Psoas muscle (tissue), 8 donors: ENCODE measurements around the gene RAB39A. TPM values are rescaled to one million over a fixed set of nuclear protein-coding genes. Genes with fewer than 3 reads are reported as not detected.
A peak's percentile ranks its signal among the peaks of the same experiment; 100 is the strongest.
"Not testable (repeated sequence)": the region's sequence is repeated elsewhere in the genome, so short reads cannot be mapped to it uniquely, and the experiment has no call there.

Experiments
- ATAC-seq, 4 donors: fragments of 200-7000 bp; cut with Tn5 transposase; one replicate each; pipeline ENCODE4 v1.9.1; 2020; ENCODE audit warnings: moderate library complexity in 3 of 4, mild to moderate bottlenecking in 2 of 4
- DNase-seq, 2 donors: peaks; one replicate each; pipeline ENCODE4 v3.0.0-alpha.2; 2020
- H3K27ac ChIP-seq: fragments of 200-600 bp; one replicate; pipeline ENCODE4 v1.8.0; 2022
- H3K27me3 ChIP-seq, 3 donors: fragments of 200-600 bp in 1 of 3; one replicate each; pipeline versions ENCODE4 v1.6.1 to v1.8.0; 2013 to 2022; ENCODE audit warnings: low read length in 2 of 3, mild to moderate bottlenecking in 2 of 3, moderate library complexity in 1 of 3; ENCODE audit not compliant: insufficient read depth in 3 of 3
- H3K36me3 ChIP-seq, 2 donors: fragments of 200-600 bp in 1 of 2; one replicate each; pipeline versions ENCODE4 v1.6.1 to v1.8.0; 2013 to 2022; ENCODE audit warnings: low read depth in 1 of 2, mild to moderate bottlenecking in 1 of 2, moderate library complexity in 1 of 2; ENCODE audit not compliant: insufficient read depth in 1 of 2
- H3K4me1 ChIP-seq: fragments of 200-600 bp; one replicate; pipeline ENCODE4 v1.8.0; 2022
- H3K4me3 ChIP-seq: fragments of 200-600 bp; one replicate; pipeline ENCODE4 v1.8.0; 2022; ENCODE audit warnings: mild to moderate bottlenecking
- H3K9me3 ChIP-seq: fragments of 200-600 bp; one replicate; pipeline ENCODE4 v1.8.0; 2022
- WGBS, 3 donors: extraction: QIAGEN DNeasy Blood & Tissue Kit; methylation state at CpG; one replicate each; pipeline versions ENCODE4 v1.1.6 to v1.1.7; 2013; 5-methylcytosine and 5-hydroxymethylcytosine counted together
- intact Hi-C, 2 donors: fragments of 100-400 bp; cut with DNase I; formaldehyde crosslinking; loops; one replicate each; pipeline versions ENCODE4 v1.11.0 to v1.14.2; 2022
- long read RNA-seq, 2 donors: library from polyadenylated mRNA; unstranded; transcript quantifications; one replicate each; pipeline ENCODE4 v2.0.0, GENCODE V29; 2021
- polyA plus RNA-seq, 3 donors: library from polyadenylated mRNA; stranded (reverse); fragments of 200-250 nt; gene quantifications; one replicate each; pipeline ENCODE4 v1.2.3, GENCODE V29; 2013
- total RNA-seq, 4 donors: library from RNA; stranded (reverse); fragmentation: NEBNext Ultra II Directional in 2 of 4; extraction: Animal tissue kit (Norgen Biotek cat#: 25700) in 2 of 4; gene quantifications; one replicate each; pipeline versions ENCODE4 v1.2.1 to v1.2.4, GENCODE V29; 2021 to 2023
- TF ChIP-seq, protein P1 (sequence below): fragments of 200-600 bp; IDR thresholded peaks from one replicate; pipeline ENCODE4 v1.8.0; 2022; ENCODE audit warnings: antibody characterized with exemption
- donor health status: healthy with polysubstance abuse.
- donor health status: DM: no; HTN: no; CAD: no; lungs with moderate emphysema.
- donor health status: Bipolar disorder and iron deficiency.
- donor health status: healthy.
- donor health status: DM: yes; HTN: yes; CAD: no.
- donor health status: DM: no; HTN: no; CAD: no.
- donor health status: DM: no; HTN: no; CAD: no.
- donor health status: DM: yes; HTN: yes; CAD: no.

The RAB39A gene, protein sequence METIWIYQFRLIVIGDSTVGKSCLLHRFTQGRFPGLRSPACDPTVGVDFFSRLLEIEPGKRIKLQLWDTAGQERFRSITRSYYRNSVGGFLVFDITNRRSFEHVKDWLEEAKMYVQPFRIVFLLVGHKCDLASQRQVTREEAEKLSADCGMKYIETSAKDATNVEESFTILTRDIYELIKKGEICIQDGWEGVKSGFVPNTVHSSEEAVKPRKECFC
- under 1 TPM; 0.23 to 0.45 (median 0.30) TPM for total RNA-seq
- polyA plus RNA-seq, result under 1 TPM in 2 of 3 donors, not detected in 1; 0.04 to 0.10 TPM
- long read RNA-seq, donor 1, result 0 reads
- long read RNA-seq, donor 2, result 0 reads

DNA sequence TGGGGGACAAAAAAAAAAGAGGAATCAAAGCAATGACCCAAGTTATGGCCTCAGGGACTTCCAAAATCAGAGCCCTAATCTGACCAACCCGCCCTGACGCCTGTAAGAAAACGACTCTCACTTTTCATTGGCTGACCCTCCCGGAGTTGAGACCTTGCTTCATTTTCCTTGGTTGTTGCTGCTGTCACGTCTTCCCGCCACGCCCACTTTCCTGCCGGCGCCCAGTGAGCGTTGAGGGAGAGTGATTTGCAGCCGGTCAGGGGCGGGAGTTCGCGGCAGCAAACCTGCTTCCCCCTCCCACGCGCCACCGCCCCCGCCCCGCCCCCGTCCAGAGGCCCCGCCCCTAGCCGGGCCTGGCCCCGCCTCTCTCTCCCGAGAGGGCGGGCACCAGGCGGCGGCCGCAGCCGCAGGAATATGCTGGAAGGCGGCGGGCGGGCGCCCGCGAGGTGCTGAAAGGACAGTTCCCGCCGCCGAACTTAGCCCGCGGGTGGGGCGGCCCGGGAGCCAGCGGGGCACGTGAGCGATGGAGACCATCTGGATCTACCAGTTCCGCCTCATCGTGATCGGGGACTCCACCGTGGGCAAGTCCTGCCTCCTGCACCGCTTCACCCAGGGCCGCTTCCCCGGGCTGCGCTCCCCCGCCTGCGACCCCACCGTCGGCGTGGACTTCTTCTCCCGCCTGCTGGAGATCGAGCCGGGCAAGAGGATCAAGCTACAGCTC, at the start of gene RAB39A:
TSS of gene RAB39A (plus strand) at position 403 of the 721 bp plus-strand sequence. CDS start at position 524, 121 bp downstream.
- no peaks in the 10 kb centered on the region for H3K36me3 ChIP-seq
- ATAC-seq (peak; percentile 88 to 95 (median 94)), DNase-seq (peak; percentile 81 to 89)
- H3K4me3 ChIP-seq, result peak within 1 kb of the TSS; percentile 57
- H3K27ac ChIP-seq, result no peak within 1 kb of the TSS
- TF ChIP-seq, protein P1, sequence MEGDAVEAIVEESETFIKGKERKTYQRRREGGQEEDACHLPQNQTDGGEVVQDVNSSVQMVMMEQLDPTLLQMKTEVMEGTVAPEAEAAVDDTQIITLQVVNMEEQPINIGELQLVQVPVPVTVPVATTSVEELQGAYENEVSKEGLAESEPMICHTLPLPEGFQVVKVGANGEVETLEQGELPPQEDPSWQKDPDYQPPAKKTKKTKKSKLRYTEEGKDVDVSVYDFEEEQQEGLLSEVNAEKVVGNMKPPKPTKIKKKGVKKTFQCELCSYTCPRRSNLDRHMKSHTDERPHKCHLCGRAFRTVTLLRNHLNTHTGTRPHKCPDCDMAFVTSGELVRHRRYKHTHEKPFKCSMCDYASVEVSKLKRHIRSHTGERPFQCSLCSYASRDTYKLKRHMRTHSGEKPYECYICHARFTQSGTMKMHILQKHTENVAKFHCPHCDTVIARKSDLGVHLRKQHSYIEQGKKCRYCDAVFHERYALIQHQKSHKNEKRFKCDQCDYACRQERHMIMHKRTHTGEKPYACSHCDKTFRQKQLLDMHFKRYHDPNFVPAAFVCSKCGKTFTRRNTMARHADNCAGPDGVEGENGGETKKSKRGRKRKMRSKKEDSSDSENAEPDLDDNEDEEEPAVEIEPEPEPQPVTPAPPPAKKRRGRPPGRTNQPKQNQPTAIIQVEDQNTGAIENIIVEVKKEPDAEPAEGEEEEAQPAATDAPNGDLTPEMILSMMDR, result no peak
- 0 to 2% (median 1%) methylated on average over 27 to 61 of the region's 61 CpGs for WGBS, 3 donors
- H3K27me3 ChIP-seq, result peaks cover 0 to 60% (median 18%) of the 10 kb centered on the region in 3 donors
- intact Hi-C loops, result no loop called here
- H3K9me3 ChIP-seq, result no peaks in the 10 kb centered on the region
- peaks cover 5% of the 10 kb centered on the region for H3K4me1 ChIP-seq

DNA sequence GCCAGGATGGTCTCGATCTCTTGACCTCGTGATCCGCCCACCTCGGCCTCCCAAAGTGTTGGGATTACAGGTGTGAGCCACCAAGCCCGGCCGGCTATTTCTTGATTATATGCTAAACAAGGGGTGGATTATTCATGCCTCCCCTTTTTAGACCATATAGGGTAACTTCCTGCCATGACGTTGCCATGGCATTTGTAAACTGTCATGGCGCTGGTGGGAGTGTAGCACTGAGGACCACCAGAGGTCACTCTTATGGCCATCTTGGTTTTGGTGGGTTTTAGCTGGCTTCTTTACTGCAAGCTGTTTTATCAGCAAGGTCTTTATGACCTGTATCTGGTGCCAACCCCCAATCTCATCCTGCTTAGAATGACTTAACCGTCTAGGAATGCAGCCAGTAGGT, 46.8 kb upstream of the RAB39A start:
- H3K4me1 ChIP-seq, ATAC-seq, H3K36me3 ChIP-seq, DNase-seq, H3K4me3 ChIP-seq, H3K27ac ChIP-seq, H3K9me3 ChIP-seq, intact Hi-C loops, H3K27me3 ChIP-seq: not testable (repeated sequence)
- 91 to 96% (median 93%) methylated on average over 8 to 9 of the region's 9 CpGs for WGBS, 3 donors

DNA sequence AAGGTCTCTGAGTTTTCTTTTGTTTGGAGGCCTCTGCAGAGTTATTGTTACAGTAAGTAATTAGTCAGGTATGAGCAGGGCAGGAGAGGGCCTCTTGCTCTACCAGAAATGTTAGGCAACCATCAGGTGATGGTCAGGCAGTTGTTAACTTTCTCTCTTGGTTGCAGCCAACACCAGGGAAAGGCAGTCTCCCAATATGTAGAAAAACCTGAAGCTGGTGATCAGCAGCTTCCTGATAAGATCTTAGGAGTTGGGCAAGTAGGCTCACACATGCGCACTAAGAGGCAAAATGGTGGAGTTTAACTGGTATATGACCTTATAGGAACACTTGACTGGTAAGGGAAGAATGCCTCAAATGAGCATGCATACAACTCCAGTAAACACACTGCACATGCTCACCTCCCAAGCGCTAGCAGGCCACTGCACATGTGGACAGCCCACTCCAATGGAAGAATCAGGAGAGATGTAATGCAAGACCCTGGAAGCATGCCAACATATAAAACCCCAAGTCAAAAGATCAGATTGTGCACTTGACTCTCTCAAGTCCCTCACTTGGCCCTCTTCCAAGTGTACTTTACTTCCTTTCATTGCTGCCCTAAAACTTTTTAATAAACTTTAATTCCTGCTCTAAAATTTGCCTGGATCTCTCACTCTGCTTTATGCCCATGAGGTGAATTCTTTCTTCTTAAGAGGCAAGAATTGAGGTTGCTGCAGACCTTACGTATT, 46.0 kb upstream of the RAB39A start:
- H3K36me3 ChIP-seq, result no peaks in the 10 kb centered on the region
- H3K4me1 ChIP-seq, result no peaks in the 10 kb centered on the region
- intact Hi-C loops, result no loop called here
- H3K9me3 ChIP-seq, result no peaks in the 10 kb centered on the region
- no peak overlapping the region for H3K27ac ChIP-seq
- H3K4me3 ChIP-seq, result no peak overlapping the region
- ATAC-seq (no peak), DNase-seq (no peak)
- 84 to 90% (median 87%) methylated on average over 3 of the region's 3 CpGs for WGBS, 3 donors
- TF ChIP-seq, protein P1, result no peak
- no peaks in the 10 kb centered on the region for H3K27me3 ChIP-seq

DNA sequence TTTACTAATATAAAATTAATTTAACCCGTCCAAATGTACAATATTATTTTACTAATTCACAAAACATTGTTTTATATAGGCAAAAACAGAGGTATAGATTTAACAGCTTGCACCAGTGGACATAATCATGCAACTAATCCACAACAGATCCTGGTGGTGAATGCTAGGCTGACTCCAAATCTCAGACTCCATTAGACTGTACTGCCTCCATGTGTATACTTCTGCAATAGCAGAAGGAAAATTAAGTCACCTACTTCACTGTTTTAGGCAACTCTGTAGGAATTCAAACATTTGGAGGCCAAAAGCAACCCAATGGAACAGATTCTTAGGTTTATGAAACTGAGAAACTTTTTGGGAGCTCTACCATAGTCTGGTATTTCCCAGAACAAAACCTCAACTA, 30.0 kb upstream of the RAB39A start:
- Histone ChIP-seq H3K4me3 (no peak overlapping the region), H3K27me3 (no peaks in the 10 kb centered on the region), H3K4me1 (no peaks in the 10 kb centered on the region), H3K9me3 (no peaks in the 10 kb centered on the region), H3K27ac (no peak overlapping the region), H3K36me3 (no peaks in the 10 kb centered on the region)
- TF ChIP-seq, protein P1, result peak; percentile 49
- intact Hi-C loops, result loop anchor here in 1 of 2 donors (10.0 kb wide), 1 partner anchor 333 kb away; the partner anchor contains the start of gene ALKBH8
- 39 to 45% (median 44%) methylated on average over 1 of the region's 1 CpG for WGBS, 3 donors
- DNase-seq (no peak), ATAC-seq (peak in 2 of 4 donors; percentile 36 to 49)

DNA sequence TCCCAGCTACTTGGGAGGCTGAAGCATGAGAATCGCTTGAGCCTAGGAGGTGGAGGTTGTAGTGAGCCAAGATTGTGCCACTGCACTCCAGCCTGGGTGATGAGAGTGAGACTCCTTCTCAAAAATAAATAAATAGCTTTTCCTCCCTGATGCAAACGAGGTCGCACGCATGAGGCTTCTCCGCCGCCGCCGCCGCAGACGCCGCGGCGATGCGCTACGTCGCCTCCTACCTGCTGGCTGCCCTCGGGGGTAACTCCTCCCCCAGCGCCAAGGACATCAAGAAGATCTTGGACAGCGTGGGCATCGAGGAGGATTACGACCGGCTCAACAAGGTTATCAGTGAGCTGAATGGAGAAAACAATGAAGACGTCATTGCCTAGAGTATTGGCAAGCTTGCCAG, 20.0 kb upstream of the RAB39A start:
- 73 to 78% (median 73%) methylated on average over 23 of the region's 23 CpGs for WGBS, 3 donors

DNA sequence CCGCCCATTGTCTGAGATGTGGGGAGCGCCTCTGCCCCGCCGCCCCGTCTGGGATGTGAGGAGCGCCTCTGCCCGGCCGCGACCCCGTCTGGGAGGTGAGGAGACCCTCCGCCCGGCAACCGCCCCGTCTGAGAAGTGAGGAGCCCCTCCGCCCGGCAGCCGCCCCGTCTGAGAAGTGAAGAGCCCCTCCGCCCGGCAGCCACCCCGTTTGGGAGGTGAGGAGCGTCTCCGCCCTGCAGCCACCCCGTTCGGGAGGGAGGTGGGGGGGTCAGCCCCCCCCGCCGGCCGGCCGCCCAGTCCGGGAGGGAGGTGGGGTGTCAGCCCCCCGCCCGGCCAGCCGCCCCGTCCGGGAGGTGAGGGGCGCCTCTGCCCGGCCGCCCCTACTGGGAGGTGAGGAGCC, 15.8 kb upstream of the RAB39A start:
- H3K4me3 ChIP-seq, H3K27ac ChIP-seq, intact Hi-C loops, H3K4me1 ChIP-seq, DNase-seq, H3K36me3 ChIP-seq, ATAC-seq, H3K9me3 ChIP-seq, H3K27me3 ChIP-seq: not testable (repeated sequence)
- WGBS, 3 donors, result 94 to 96% (median 95%) methylated on average over 15 to 33 of the region's 38 CpGs

More for the DNA sequence above, 20.0 kb upstream of the RAB39A start:
- Histone ChIP-seq H3K27ac (no peak overlapping the region), H3K4me3 (no peak overlapping the region), H3K27me3 (peaks cover 0 to 3% (median 0%) of the 10 kb centered on the region in 3 donors), H3K36me3 (no peaks in the 10 kb centered on the region), H3K4me1 (no peaks in the 10 kb centered on the region), H3K9me3 (no peaks in the 10 kb centered on the region)
- ATAC-seq, result no peak
- DNase-seq, result no peak
- intact Hi-C loops, result no loop called here
- TF ChIP-seq, protein P1, result no peak
